T-helper 1 cell (primary cell): ENCODE data around the gene NCBP3.
"Not testable (repeated sequence)": the region's sequence is repeated elsewhere in the genome, so short reads cannot be mapped to it uniquely, and the experiment has no call there.

ENCODE experiments used
- DNase-seq, 5 donors: peaks; one replicate each; pipeline ENCODE4 v3.0.0-alpha.2; 2012 to 2020

The NCBP3 gene

GRCh38 chr17:3879591-3880417 lies 33.8 kb upstream of the NCBP3 start:
- no peak for DNase-seq

GRCh38 chr17:3879186-3879585 lies 33.1 kb upstream of the NCBP3 start:
- no peak for DNase-seq

GRCh38 chr17:3877220-3877619 lies 31.2 kb upstream of the NCBP3 start:
- DNase-seq, result no peak

- DNase-seq, result no peak
Measured at GRCh38 chr17:3875317-3875716, 29.3 kb upstream of the NCBP3 start.

- no peak for DNase-seq
Measured at GRCh38 chr17:3873862-3874261, 27.8 kb upstream of the NCBP3 start.

GRCh38 chr17:3870871-3871306 lies 24.8 kb upstream of the NCBP3 start:
- DNase-seq, result no peak

- no peak for DNase-seq
Measured at GRCh38 chr17:3867606-3868005, 21.6 kb upstream of the NCBP3 start.

- no peak for DNase-seq
Measured at GRCh38 chr17:3867106-3867505, 21.1 kb upstream of the NCBP3 start.

- DNase-seq, result no peak
Measured at GRCh38 chr17:3866276-3866675, 20.2 kb upstream of the NCBP3 start.

- no peak for DNase-seq
Measured at GRCh38 chr17:3865176-3865575, 19.1 kb upstream of the NCBP3 start.

- no peak for DNase-seq
Measured at GRCh38 chr17:3864534-3864933, 18.5 kb upstream of the NCBP3 start.

GRCh38 chr17:3861761-3862681 lies 16.0 kb upstream of the NCBP3 start:
- DNase-seq, result no peak

GRCh38 chr17:3860939-3861700 lies 15.1 kb upstream of the NCBP3 start:
- DNase-seq, result no peak

GRCh38 chr17:3859940-3860339 lies 13.9 kb upstream of the NCBP3 start:
- DNase-seq, result no peak

GRCh38 chr17:3857261-3858105 lies 11.4 kb upstream of the NCBP3 start:
- no peak for DNase-seq

- DNase-seq, result not testable (repeated sequence)
Measured at GRCh38 chr17:3854204-3854603, 8.2 kb upstream of the NCBP3 start.

GRCh38 chr17:3852561-3852960 lies 6.5 kb upstream of the NCBP3 start:
- DNase-seq, result no peak

- no peak for DNase-seq
Measured at GRCh38 chr17:3851461-3852100, 5.5 kb upstream of the NCBP3 start.

GRCh38 chr17:3848229-3848835 lies 2.3 kb upstream of the NCBP3 start:
- DNase-seq, result no peak

- DNase-seq, result no peak
Measured at GRCh38 chr17:3847165-3847670, 1.2 kb upstream of the NCBP3 start.
